Gastroesophageal sphincter (tissue), 4 donors: ENCODE results near the gene ADAMTS2. TPM values are rescaled to one million over a fixed set of nuclear protein-coding genes. Genes with fewer than 3 reads are reported as not detected.

ENCODE experiments used
- ATAC-seq: fragments of 150-250 bp; one replicate; pipeline ENCODE4 v1.9.1; 2016; ENCODE audit warnings: mild to moderate bottlenecking, moderate library complexity
- H3K27ac ChIP-seq, 4 donors: fragments of 200-600 bp; sonication (generic) in 3 of 4; 1 replicate in 3 of 4; 2 replicates in 1 of 4; pipeline ENCODE4 v1.5.1; 2016 to 2019
- H3K27me3 ChIP-seq: fragments of 200-600 bp; sonication (generic); one replicate; pipeline ENCODE4 v1.5.1; 2019
- H3K36me3 ChIP-seq, 2 donors: fragments of 200-600 bp; sonication (generic); one replicate each; pipeline ENCODE4 v1.5.1; 2019; ENCODE audit warnings: control low read depth in 1 of 2
- H3K4me1 ChIP-seq, 3 donors: fragments of 200-600 bp; sonication (generic); 1 replicate in 2 of 3; 2 replicates in 1 of 3; pipeline ENCODE4 v1.5.1; 2016 to 2019; ENCODE audit warnings: control low read depth in 2 of 3
- H3K4me3 ChIP-seq, 2 donors: fragments of 200-600 bp; sonication (generic); one replicate each; pipeline ENCODE4 v1.5.1; 2019; ENCODE audit warnings: mild to moderate bottlenecking in 1 of 2, moderate library complexity in 1 of 2
- H3K9me3 ChIP-seq, 3 donors: fragments of 200-600 bp; sonication (generic); one replicate each; pipeline ENCODE4 v1.5.1; 2017 to 2019; ENCODE audit warnings: control low read depth in 2 of 3
- EP300 ChIP-seq: sonication (generic); formaldehyde crosslinking; IDR thresholded peaks from one replicate; pipeline ENCODE4 v1.6.1; 2017; ENCODE audit warnings: antibody characterized with exemption, mild to moderate bottlenecking
- POLR2A ChIP-seq, 2 donors: fragments of 450-650 bp; IDR thresholded peaks; one replicate each; pipeline ENCODE4 v1.6.1; 2017; ENCODE audit warnings: antibody characterized with exemption in 2 of 2, mild to moderate bottlenecking in 2 of 2, moderate library complexity in 1 of 2
- POLR2AphosphoS5 ChIP-seq: sonication (generic); formaldehyde crosslinking; IDR thresholded peaks from one replicate; pipeline ENCODE4 v1.6.1; 2017; ENCODE audit warnings: antibody characterized with exemption
- WGBS, 2 donors: methylation state at CpG; one replicate each; pipeline ENCODE4 v1.1.5; 2018; ENCODE audit warnings: low coverage in 1 of 2; 5-methylcytosine and 5-hydroxymethylcytosine counted together
- total RNA-seq, 4 donors: library from RNA; depleted of rRNA; stranded (reverse); fragments of >200 nt; gene quantifications; one replicate each; pipeline ENCODE4 v1.1.0, GENCODE V29; 2016
- TF ChIP-seq, protein P1 (sequence below), 4 experiments: fragments of 200-600 bp in 2 of 4; fragments of 450-650 bp in 2 of 4; sonication (generic) in 1 of 4; IDR thresholded peaks; one replicate each; pipeline ENCODE4 v1.5.1; 2017 to 2019; ENCODE audit warnings: antibody characterized with exemption in 4 of 4, mild to moderate bottlenecking in 2 of 4, moderate library complexity in 2 of 4

Gene ADAMTS2
- total RNA-seq, 4 donors from 2014 or later: 14.8 to 24.8 (median 22.6) TPM

DNA sequence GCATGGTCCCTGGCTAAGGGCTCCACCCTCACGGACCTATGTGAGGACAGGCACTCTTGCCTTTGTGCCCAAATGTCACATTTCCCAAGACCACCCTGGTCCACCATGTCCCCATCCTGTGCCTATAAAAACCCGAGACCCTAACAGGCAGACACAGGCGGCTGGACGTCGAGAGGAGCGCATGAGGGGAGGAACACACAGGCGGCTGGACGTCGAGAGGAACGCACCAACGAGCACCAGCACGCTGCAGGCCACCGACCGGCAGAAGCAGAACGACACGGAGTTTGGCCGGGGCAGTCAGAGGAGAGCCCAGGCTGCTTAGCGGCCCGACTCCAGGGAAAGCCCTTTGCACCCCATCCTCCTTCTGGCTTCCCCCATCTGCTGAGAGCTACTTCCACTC, 119.9 kb downstream of the ADAMTS2 start:
- no CpG with 5 or more reads among the region's 19 CpGs for WGBS, 2 donors
- no peaks in the 10 kb centered on the region for H3K9me3 ChIP-seq
- ATAC-seq: no peak

DNA sequence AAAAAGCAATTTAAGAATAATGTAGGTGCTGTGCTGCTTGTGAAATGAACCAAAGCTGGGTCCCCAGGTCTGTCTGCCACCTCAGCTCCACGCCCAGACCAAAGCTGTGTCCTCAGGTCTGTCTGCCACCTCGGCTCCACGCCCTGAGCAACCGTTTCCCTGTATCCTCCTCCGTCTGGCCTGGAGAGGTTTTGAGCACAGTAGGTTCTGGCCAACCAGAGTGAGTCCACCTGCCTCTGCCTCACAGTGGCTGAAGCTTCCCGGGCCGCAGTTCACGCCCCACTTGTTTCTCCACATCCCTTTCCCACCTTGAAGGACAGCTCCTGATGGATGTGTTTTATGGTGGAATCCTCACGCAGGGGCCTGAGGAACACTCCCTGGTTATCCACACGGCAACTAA, 120.5 kb downstream of the ADAMTS2 start:
- WGBS, 2 donors: 94 to 100% methylated on average over 1 to 6 of the region's 10 CpGs
- Histone ChIP-seq H3K27me3 (no peaks in the 10 kb centered on the region), H3K4me1 (peaks cover 0 to 9% (median 0%) of the 10 kb centered on the region in 3 donors), H3K9me3 (no peaks in the 10 kb centered on the region), H3K4me3 (no peak overlapping the region), H3K36me3 (no peaks in the 10 kb centered on the region), H3K27ac (no peak overlapping the region)
- TF ChIP-seq EP300: no peak
- no peak for TF ChIP-seq POLR2A (IDR thresholded peaks at IDR 0.05)
- TF ChIP-seq, protein P1, sequence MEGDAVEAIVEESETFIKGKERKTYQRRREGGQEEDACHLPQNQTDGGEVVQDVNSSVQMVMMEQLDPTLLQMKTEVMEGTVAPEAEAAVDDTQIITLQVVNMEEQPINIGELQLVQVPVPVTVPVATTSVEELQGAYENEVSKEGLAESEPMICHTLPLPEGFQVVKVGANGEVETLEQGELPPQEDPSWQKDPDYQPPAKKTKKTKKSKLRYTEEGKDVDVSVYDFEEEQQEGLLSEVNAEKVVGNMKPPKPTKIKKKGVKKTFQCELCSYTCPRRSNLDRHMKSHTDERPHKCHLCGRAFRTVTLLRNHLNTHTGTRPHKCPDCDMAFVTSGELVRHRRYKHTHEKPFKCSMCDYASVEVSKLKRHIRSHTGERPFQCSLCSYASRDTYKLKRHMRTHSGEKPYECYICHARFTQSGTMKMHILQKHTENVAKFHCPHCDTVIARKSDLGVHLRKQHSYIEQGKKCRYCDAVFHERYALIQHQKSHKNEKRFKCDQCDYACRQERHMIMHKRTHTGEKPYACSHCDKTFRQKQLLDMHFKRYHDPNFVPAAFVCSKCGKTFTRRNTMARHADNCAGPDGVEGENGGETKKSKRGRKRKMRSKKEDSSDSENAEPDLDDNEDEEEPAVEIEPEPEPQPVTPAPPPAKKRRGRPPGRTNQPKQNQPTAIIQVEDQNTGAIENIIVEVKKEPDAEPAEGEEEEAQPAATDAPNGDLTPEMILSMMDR (IDR thresholded peaks at IDR 0.05): no peak
- no peak for TF ChIP-seq POLR2AphosphoS5
- no peak for ATAC-seq

More for the DNA sequence above, 119.9 kb downstream of the ADAMTS2 start:
- Histone ChIP-seq H3K27ac (no peak overlapping the region), H3K4me3 (no peak overlapping the region), H3K27me3 (no peaks in the 10 kb centered on the region), H3K36me3 (no peaks in the 10 kb centered on the region), H3K4me1 (peaks cover 0 to 9% (median 0%) of the 10 kb centered on the region in 3 donors)
- no peak for TF ChIP-seq POLR2A (IDR thresholded peaks at IDR 0.05)
- TF ChIP-seq, protein P1 (IDR thresholded peaks at IDR 0.05): no peak
- TF ChIP-seq POLR2AphosphoS5: no peak
- no peak for TF ChIP-seq EP300

DNA sequence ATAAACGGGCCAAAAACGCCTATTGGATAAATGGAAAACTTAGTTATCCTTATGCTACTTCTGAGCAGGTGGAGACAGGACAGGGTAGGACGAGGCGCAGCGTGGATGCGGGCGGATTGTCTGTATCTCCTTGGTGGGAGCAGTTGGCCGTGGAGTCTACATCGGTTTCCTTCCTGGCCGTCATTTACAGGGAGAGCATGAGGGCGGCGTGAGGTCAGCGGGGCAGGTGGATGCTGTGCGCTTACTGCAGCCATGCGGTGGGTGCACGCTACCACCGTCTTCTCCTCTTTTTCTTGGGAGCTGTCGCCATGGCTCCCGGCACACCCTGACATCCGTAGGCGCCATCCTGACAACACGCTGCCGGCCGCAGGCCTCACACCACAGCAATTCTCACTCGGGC, 121.3 kb downstream of the ADAMTS2 start:
- no peaks in the 10 kb centered on the region for H3K36me3 ChIP-seq
- TF ChIP-seq POLR2A (IDR thresholded peaks at IDR 0.05): no peak
- no peak for TF ChIP-seq EP300
- TF ChIP-seq, protein P1 (IDR thresholded peaks at IDR 0.05): no peak
- no peak for TF ChIP-seq POLR2AphosphoS5
- no peaks in the 10 kb centered on the region for H3K9me3 ChIP-seq
- H3K4me1 ChIP-seq: peaks cover 0 to 9% (median 0%) of the 10 kb centered on the region in 3 donors
- WGBS, 2 donors: 84 to 90% methylated on average over 8 to 17 of the region's 25 CpGs
- ATAC-seq: no peak
- H3K27me3 ChIP-seq: no peaks in the 10 kb centered on the region
- H3K27ac ChIP-seq: no peak overlapping the region
- no peak overlapping the region for H3K4me3 ChIP-seq

DNA sequence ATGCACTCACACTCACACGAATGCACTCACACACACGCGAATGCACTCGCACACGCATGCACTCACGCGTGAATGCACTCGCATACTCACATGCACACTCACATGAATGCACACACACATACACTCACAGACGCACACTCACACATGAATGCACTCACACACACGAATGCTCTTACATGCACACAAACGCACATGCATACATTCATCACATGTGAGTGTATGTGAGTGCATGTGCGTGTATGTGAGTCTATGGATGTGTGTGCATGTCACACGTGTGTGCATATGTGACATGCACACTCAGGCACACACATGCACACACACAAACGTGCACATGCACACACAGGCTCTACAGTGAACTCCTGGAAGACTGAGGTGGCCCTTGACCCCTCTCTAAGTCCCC, 121.7 kb downstream of the ADAMTS2 start:
- Histone ChIP-seq H3K4me3 (no peak overlapping the region), H3K4me1 (peaks cover 0 to 9% (median 0%) of the 10 kb centered on the region in 3 donors), H3K27ac (no peak overlapping the region), H3K9me3 (no peaks in the 10 kb centered on the region), H3K27me3 (no peaks in the 10 kb centered on the region), H3K36me3 (no peaks in the 10 kb centered on the region)
- ATAC-seq: no peak
- TF ChIP-seq POLR2A (IDR thresholded peaks at IDR 0.05) (no peak), EP300 (no peak), POLR2AphosphoS5 (no peak)
- TF ChIP-seq, protein P1 (IDR thresholded peaks at IDR 0.05): no peak
- WGBS, 2 donors: 78 to 81% methylated on average over 12 to 14 of the region's 14 CpGs

DNA sequence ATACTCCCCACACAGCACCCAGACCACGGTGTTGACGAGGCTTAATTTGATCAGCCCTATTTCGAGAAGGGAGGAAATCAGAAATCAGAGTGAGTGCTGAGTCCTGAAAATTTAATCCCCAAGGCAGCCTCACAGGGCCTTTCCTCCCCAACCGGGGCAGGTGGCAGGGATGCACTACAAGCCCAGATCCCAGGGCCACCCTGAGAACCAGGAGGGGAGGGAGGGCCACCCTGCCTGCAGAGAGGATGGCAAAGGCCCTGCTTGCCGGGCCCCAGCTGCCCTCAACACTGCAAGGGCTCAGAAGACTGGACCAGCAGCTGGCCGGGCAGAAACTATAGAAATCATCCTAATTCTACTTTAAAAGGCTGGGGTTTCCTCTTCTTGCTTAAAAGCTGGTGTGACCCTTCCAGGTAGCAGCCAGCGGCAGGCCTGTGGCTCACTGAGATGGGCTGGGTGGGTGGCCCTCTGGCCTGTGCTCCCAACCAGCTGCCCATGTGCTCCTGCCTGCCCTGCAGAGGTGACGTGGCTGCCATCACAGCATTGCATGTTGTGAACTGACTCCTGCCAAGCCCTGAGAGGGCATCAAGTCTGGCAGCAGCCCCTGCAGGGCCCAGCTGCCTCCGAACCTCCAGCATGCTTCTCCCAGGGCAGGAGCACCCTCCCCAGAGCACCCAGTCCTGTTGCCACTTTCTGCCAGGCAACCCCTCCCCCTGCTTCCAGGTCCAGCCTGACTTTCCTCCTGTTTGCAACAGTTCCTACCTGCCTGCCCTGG, 122.8 kb downstream of the ADAMTS2 start:
- ATAC-seq: no peak
- H3K27me3 ChIP-seq: no peaks in the 10 kb centered on the region
- 100% methylated on average over 1 to 2 of the region's 9 CpGs for WGBS, 2 donors
- H3K4me3 ChIP-seq: no peak overlapping the region
- TF ChIP-seq, protein P1 (IDR thresholded peaks at IDR 0.05): no peak
- TF ChIP-seq POLR2A (IDR thresholded peaks at IDR 0.05): no peak
- no peak for TF ChIP-seq EP300
- no peak for TF ChIP-seq POLR2AphosphoS5
- no peaks in the 10 kb centered on the region for H3K36me3 ChIP-seq
- peaks cover 0 to 3% (median 0%) of the 10 kb centered on the region in 3 donors for H3K4me1 ChIP-seq
- H3K9me3 ChIP-seq: no peaks in the 10 kb centered on the region
- no peak overlapping the region for H3K27ac ChIP-seq
